Endometrium (tissue), 2 donors: ENCODE measurements around the gene RNASE2.
"Not testable (repeated sequence)": the region's sequence is repeated elsewhere in the genome, so short reads cannot be mapped to it uniquely, and the experiment has no call there.

Experiments used
- FAIRE-seq: peaks from 2 replicates; lab custom pipeline; 2012; peaks lifted over from hg19 to GRCh38; lab: Jason Lieb, UNC
- donor health status: control.
- donor health status: control.

RNASE2 gene

GRCh38 chr14:20982646-20983369, 27.5 kb downstream of the RNASE2 start:
- no peak for FAIRE-seq

DNA sequence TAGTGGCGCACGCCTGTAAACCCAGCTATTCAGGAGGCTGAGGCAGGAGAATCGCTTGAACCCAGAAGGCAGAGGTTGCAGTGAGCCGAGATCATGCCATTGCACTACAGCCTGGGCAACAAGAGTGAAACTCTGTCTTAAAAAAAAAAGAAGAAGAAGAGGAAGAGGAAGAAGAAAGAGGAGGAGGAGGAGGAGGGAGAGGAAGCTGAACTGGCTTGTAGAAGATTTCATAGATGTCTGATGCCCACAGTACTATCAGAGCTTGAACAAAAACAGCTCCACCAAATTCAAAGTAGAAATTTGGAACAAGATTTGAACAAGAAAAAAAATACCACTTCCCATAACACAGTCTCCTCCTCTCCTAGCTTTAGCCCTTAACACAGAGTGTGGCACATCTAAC, 30.4 kb downstream of the RNASE2 start:
- FAIRE-seq = not testable (repeated sequence)

DNA sequence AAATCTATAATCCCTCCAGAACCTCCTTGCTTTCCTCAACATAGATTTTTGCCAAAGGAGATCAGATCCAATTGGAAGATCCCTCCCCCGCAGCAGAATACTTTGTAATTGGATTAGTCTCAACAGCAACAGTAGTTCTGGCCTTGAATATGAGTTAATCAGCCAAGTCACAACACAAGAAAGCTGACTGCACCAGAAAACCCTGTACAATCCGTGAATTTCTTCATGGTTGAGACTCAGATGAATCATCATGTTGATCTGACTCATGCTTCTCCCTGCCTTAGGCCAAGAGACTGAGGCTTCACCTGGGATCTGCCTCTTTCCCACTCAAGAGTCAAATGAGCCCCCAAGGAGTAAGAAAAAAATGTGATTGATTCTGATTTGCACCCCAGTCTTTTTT, 31.5 kb downstream of the RNASE2 start:
- FAIRE-seq = no peak

DNA sequence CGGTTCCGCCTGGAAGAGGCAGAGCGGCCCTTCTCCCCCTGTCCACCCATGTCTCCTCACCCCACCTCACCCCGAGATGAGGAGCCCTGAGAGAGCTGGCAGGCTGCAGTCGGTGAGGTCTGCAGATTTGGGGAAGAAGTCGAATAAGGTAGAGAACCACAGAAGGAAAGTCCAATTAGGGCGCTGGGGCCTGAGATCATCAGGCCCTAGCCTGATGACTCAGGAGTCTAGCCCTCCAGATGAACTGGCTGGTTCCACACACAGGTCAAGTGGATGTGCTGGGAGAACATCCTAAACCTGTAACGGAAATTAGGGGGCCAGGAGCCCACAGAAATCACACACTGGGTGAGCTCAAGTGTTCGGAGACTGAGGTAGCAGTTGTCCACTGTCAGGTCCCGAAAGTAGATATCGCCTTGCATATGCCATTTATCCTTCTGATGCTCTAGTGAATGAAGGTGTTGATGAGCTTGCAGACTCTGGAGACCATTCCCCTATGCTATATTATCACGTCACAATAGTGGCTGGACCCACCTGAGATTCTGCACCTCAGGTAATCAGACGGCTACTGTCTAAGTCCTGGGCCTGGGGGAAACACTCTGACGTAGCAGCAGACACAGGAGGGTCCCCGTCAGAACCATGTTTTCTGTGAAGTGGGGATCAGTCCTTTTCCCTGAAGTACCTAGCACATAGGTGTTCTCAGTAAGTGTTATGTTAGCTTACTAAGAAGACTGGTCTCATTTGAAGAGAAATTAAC, 33.6 kb downstream of the RNASE2 start:
- no peak for FAIRE-seq

DNA sequence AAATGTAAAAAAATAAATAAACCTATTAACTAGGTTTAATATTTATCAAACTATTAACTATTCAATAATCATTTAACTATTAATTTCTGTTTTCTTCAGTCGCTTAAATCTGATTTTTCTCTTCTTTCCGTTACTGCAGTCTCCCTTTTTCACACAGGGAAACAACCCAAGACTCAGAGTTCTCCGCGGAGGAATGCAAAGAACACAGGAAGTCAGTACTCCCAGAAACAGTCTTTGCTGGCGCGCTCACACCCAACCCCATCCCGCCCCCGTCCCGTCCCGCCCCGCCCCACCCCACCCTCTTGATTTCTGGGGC, 34.1 kb downstream of the RNASE2 start:
- FAIRE-seq = peak; percentile 41

GRCh38 chr14:20989787-20990600, 34.7 kb downstream of the RNASE2 start, which contains the start of gene METTL17:
Gene METTL17, plus strand, starts transcription at chr14:20989980. Its CDS starts 23 bp downstream, at chr14:20990003.
- FAIRE-seq = peak; percentile 31

DNA sequence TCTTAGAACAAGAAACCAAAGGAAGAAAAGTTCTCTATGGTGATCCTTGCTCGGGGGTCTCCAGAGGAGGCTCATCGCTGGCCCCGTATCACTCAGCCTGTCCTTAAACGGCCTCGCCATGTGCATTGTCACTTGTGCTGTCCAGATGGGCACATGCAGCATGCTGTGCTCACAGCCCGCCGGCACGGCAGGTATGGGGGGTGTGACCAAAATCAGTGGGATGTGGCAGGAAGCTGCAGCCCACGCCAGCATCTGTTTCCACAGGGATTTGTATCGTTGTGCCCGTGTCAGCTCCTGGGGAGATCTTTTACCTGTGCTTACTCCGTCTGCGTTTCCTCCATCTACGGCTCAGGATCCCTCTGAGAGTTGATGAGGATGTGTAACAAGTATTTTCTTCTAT, 41.2 kb downstream of the RNASE2 start:
- FAIRE-seq = no peak

DNA sequence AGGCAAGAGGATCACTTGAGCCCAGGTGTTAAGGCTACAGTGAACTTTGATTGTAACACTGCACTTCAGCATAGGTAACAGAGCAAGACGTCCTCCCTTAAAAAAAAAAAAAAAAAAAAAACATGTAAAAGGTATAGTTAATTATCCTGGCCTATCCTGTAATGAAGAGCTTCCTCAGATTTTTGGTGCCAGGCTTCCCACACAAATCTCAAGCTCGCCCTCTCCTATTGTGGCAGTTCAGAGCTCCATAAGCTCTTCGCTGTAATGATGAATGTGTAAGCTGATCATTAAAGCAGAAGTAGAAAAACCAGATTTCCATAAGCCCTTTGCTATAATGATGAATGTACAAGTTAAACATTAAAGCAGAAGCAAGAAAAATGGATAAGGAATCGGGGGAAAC, 41.8 kb downstream of the RNASE2 start:
- FAIRE-seq = no peak

GRCh38 chr14:20997564-20997963, 42.3 kb downstream of the RNASE2 start:
- FAIRE-seq = no peak

DNA sequence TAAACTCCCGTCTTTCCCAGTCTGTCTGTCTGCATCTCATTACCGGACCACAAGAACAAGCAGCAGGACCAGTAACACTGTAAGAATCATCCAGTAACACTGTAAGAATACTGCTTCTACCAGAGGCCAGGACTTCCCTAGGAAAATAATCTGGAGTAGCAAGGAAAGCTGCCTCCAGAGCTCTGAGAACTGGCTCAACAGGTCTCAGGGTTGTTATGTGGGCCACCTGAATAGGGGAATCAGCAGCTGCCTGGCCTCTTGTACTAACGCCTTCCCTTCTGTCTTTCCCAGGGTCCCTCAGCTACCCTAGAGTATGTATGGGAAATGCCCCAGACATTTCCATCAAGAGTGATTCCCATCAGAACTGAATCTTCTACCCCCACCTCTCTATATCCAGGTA, 42.9 kb downstream of the RNASE2 start:
- no peak for FAIRE-seq

DNA sequence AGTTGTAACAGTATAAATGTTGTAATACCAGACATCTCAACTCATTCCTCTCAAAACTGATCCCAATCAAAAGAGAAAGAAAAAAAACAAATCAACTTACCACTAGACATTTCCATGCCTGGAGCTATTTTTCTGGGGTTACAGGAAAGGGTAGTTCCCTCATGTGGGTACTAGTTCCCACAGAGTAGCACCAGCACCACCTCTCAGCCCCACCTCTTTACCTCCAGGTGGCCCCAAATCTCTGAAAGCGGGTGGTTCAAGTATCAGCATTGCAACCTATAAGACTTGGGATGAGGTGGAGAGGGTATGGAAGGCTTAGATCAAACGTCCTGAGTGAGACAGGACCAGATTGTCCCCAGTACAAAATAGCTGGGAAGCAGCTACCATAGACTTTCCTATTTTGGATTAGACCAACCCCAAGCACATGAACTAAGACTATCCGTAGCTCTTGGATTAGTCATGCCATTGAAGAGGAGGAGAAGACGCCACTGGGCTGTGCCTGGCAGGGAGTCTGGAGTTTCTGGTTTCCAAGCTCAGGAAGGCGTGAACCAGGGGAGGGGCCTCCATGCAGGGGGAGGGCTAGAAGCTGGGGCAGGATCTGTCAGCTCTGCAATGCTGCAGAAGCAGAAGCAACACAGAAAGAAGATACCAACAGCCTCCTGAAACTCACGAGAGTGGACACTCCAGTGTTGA, 43.5 kb downstream of the RNASE2 start, which contains the start of gene SLC39A2:
Gene SLC39A2, plus strand, starts transcription at position 620 of the 693 bp plus-strand sequence. CDS start 154 bp downstream, outside the sequence.
- FAIRE-seq = no peak

DNA sequence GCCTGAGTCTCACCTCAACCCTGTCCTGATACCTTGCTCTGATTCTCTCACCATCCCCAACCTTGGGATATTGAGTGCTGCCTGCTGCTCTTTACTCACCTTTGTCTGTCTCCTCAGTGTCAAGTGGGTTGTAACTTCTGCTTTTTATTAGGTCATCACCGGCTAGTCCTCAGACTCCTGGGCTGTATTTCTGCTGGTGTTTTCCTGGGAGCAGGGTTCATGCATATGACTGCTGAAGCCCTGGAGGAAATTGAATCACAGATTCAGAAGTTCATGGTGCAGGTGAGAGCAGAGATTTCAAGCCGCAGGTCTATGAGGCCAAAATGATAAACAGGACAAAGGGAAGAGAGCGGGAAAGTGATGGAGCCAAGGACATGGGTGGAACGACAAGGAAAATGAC, 44.3 kb downstream of the RNASE2 start:
- no peak for FAIRE-seq

- no peak for FAIRE-seq
These were observed 45.9 kb downstream of the RNASE2 start for GRCh38 chr14:21001218-21001617.

DNA sequence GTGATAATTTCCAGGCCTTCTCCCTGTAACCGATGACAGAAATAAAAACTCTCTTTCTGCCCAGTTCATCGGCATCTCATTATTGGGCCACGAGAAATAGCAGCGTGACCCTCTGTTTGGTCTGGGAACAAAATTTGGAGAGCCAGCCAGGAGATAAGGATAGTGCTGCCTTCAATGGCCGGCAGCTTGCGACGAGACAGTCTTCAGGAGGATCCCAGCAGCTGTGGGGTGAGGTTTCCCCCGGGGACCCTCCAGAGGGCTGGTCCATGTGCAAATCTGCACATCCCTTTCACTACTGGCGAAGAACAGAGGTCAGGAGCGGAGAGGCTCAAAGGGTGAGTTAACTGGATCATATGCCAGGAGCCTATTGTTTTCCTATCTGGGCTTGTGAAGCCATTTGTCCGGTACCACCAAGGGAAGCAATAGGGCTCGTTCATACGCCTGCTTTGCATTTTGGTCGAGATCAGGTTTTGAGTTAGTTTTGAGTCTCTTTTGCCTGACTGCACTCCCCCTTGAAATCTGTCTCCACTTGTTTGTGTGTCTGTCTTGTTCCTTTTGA, 48.6 kb downstream of the RNASE2 start:
- FAIRE-seq = no peak
